DMS53 treated with DMSO at 0.1 percent for 48 hours (cell line): Measurements from ENCODE around the gene CYP2F1.
"Not testable (repeated sequence)": the region's sequence is repeated elsewhere in the genome, so short reads cannot be mapped to it uniquely, and the experiment has no call there.

ENCODE experiments used
- DNase-seq: peaks from one replicate; lab custom pipeline; 2025; ENCODE audit not compliant: unreplicated experiment; lab: John Stamatoyannopoulos, UW

CYP2F1 gene

GRCh38 chr19:41126765-41127203, 12.6 kb downstream of the CYP2F1 start:
- DNase-seq = not testable (repeated sequence)

GRCh38 chr19:41127362-41127761, 13.1 kb downstream of the CYP2F1 start:
- not testable (repeated sequence) for DNase-seq

- DNase-seq = peak; percentile 8
Observed at GRCh38 chr19:41127801-41128300, 13.6 kb downstream of the CYP2F1 start.

GRCh38 chr19:41128692-41129091, 14.5 kb downstream of the CYP2F1 start:
- DNase-seq = no peak

GRCh38 chr19:41131186-41131585, 17.0 kb downstream of the CYP2F1 start:
- DNase-seq = no peak

- no peak for DNase-seq
Observed at GRCh38 chr19:41133260-41133659, 19.0 kb downstream of the CYP2F1 start.

- no peak for DNase-seq
Observed at GRCh38 chr19:41134616-41135015, 20.4 kb downstream of the CYP2F1 start.

- not testable (repeated sequence) for DNase-seq
Observed at GRCh38 chr19:41135390-41136384, 21.5 kb downstream of the CYP2F1 start.

GRCh38 chr19:41136636-41137455, 22.6 kb downstream of the CYP2F1 start:
- DNase-seq = no peak

GRCh38 chr19:41144403-41144802, 30.2 kb downstream of the CYP2F1 start:
- peak; percentile 58 for DNase-seq

GRCh38 chr19:41149831-41150230, 35.6 kb downstream of the CYP2F1 start:
- no peak for DNase-seq

- DNase-seq = not testable (repeated sequence)
Observed at GRCh38 chr19:41150986-41151385, 36.8 kb downstream of the CYP2F1 start.

- DNase-seq = no peak
Observed at GRCh38 chr19:41154060-41154459, 39.8 kb downstream of the CYP2F1 start.

- no peak for DNase-seq
Observed at GRCh38 chr19:41156207-41156606, 42.0 kb downstream of the CYP2F1 start.

GRCh38 chr19:41159881-41160280, 45.6 kb downstream of the CYP2F1 start:
- DNase-seq = no peak

GRCh38 chr19:41161903-41162302, 47.7 kb downstream of the CYP2F1 start:
- DNase-seq = no peak

- DNase-seq = no peak
Observed at GRCh38 chr19:41166944-41167804, 52.9 kb downstream of the CYP2F1 start.

- DNase-seq = no peak
Observed at GRCh38 chr19:41172297-41173164, 58.3 kb downstream of the CYP2F1 start.

GRCh38 chr19:41174297-41174928, 60.2 kb downstream of the CYP2F1 start:
- DNase-seq = no peak
